Sigmoid colon (tissue), 7 donors: ENCODE results near the gene CAMTA1. TPM values are rescaled to one million over a fixed set of nuclear protein-coding genes. Genes with fewer than 3 reads are reported as not detected.

Experiments used
- DNase-seq: peaks from one replicate; pipeline ENCODE4 v3.0.0-alpha.2; 2019
- H3K27ac ChIP-seq, 4 donors: fragments of 200-600 bp; sonication (generic); one replicate each; pipeline ENCODE4 v1.5.1; 2016 to 2019; ENCODE audit warnings: mild to moderate bottlenecking in 1 of 4
- H3K27me3 ChIP-seq, 3 donors: fragments of 200-600 bp; sonication (generic); one replicate each; pipeline ENCODE4 v1.5.1; 2019; ENCODE audit warnings: mild to moderate bottlenecking in 1 of 3
- H3K36me3 ChIP-seq, 4 donors: fragments of 200-600 bp; sonication (generic); one replicate each; pipeline ENCODE4 v1.5.1; 2016 to 2019
- H3K4me1 ChIP-seq, 4 donors: fragments of 200-600 bp; sonication (generic); one replicate each; pipeline ENCODE4 v1.5.1; 2017 to 2019
- H3K4me3 ChIP-seq, 4 donors: fragments of 200-600 bp; sonication (generic); one replicate each; pipeline ENCODE4 v1.5.1; 2017 to 2019; ENCODE audit warnings: mild to moderate bottlenecking in 2 of 4, moderate library complexity in 1 of 4
- H3K9me3 ChIP-seq, 4 donors: fragments of 200-600 bp in 3 of 4; sonication (generic) in 3 of 4; one replicate each; pipeline versions ENCODE4 v1.5.1 to v1.6.1; 2013 to 2019
- EP300 ChIP-seq, 4 donors: sonication (generic); formaldehyde crosslinking; IDR thresholded peaks; one replicate each; pipeline ENCODE4 v1.6.1; 2017; ENCODE audit warnings: antibody characterized with exemption in 4 of 4
- POLR2A ChIP-seq, 2 donors: fragments of 450-650 bp; IDR thresholded peaks; one replicate each; pipeline ENCODE4 v1.6.1; 2016; ENCODE audit warnings: antibody characterized with exemption in 2 of 2, mild to moderate bottlenecking in 2 of 2, moderate library complexity in 2 of 2
- POLR2AphosphoS5 ChIP-seq, 4 donors: sonication (generic); formaldehyde crosslinking; IDR thresholded peaks; one replicate each; pipeline ENCODE4 v1.6.1; 2017; ENCODE audit warnings: antibody characterized with exemption in 4 of 4
- WGBS, 2 donors: extraction: QIAGEN DNeasy Blood & Tissue Kit; methylation state at CpG; one replicate each; pipeline ENCODE4 v1.1.7; 2013; 5-methylcytosine and 5-hydroxymethylcytosine counted together
- intact Hi-C: fragments of 100-400 bp; cut with DNase I; formaldehyde crosslinking; loops from one replicate; pipeline ENCODE4 v1.15.1; 2023
- polyA plus RNA-seq, 3 donors: library from polyadenylated mRNA; stranded (reverse); fragments of 200-250 nt; gene quantifications; one replicate each; pipeline ENCODE4 v1.2.3, GENCODE V29; 2013
- total RNA-seq, 4 donors: library from RNA; depleted of rRNA; stranded (reverse); fragments of >200 nt; gene quantifications; one replicate each; pipeline ENCODE4 v1.1.0, GENCODE V29; 2016
- TF ChIP-seq, protein P1 (sequence below), 4 experiments: fragments of 450-650 bp in 3 of 4; fragments of 200-600 bp in 1 of 4; IDR thresholded peaks; one replicate each; pipeline ENCODE4 v1.5.1; 2016 to 2019; ENCODE audit warnings: antibody characterized with exemption in 4 of 4, mild to moderate bottlenecking in 3 of 4, moderate library complexity in 2 of 4
- donor health status: healthy with polysubstance abuse.
- donor health status: Bipolar disorder and iron deficiency.
- donor health status: healthy.

The CAMTA1 gene
- total and polyA plus RNA-seq, 7 donors, result 97.9 to 196 (median 177) TPM

DNA sequence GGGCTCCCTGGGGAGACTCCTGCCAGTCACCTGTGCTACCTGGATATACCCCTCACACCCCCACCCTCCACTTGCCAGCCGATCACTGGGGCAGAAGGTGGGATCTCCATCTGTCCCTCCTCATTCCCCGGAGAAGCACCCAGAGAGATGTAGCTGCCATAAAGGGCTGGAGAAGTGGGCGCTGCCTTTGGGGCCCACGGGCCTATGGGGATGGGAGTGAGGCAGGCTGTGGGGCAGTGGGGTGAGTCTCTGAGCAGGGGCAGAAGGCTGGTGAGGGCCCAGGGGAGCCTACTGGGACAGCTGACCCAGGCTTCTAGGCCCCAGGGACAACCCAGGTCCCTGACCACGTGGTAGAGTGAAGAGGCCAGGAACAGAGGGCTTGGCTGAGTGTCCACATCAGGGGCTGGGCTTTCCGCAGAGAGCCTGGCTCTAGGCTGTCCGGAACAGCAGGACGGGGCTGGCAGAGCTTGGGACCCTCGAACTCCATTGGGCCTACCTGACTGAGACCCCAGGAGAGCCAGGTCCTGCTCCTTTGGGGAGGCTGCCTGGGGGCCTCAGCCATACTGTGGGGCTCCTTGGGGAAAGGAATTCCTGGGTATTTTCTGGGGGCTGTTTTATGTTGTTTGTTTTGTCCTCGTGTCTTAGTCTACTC is 780.0 kb downstream of the CAMTA1 start:
- Histone ChIP-seq H3K27me3 (no peaks in the 10 kb centered on the region), H3K27ac (no peak overlapping the region), H3K4me3 (no peak overlapping the region), H3K36me3 (no peaks in the 10 kb centered on the region), H3K9me3 (no peaks in the 10 kb centered on the region), H3K4me1 (no peaks in the 10 kb centered on the region)
- intact Hi-C loops, result no loop called here
- no peak for DNase-seq
- TF ChIP-seq POLR2AphosphoS5 (IDR thresholded peaks at IDR 0.05), result no peak
- TF ChIP-seq EP300 (IDR thresholded peaks at IDR 0.05), result no peak
- TF ChIP-seq, protein P1, sequence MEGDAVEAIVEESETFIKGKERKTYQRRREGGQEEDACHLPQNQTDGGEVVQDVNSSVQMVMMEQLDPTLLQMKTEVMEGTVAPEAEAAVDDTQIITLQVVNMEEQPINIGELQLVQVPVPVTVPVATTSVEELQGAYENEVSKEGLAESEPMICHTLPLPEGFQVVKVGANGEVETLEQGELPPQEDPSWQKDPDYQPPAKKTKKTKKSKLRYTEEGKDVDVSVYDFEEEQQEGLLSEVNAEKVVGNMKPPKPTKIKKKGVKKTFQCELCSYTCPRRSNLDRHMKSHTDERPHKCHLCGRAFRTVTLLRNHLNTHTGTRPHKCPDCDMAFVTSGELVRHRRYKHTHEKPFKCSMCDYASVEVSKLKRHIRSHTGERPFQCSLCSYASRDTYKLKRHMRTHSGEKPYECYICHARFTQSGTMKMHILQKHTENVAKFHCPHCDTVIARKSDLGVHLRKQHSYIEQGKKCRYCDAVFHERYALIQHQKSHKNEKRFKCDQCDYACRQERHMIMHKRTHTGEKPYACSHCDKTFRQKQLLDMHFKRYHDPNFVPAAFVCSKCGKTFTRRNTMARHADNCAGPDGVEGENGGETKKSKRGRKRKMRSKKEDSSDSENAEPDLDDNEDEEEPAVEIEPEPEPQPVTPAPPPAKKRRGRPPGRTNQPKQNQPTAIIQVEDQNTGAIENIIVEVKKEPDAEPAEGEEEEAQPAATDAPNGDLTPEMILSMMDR (IDR thresholded peaks at IDR 0.05), result no peak
- TF ChIP-seq POLR2A (IDR thresholded peaks at IDR 0.05), result no peak
- 85 to 89% methylated on average over 10 of the region's 10 CpGs for WGBS, 2 donors

DNA sequence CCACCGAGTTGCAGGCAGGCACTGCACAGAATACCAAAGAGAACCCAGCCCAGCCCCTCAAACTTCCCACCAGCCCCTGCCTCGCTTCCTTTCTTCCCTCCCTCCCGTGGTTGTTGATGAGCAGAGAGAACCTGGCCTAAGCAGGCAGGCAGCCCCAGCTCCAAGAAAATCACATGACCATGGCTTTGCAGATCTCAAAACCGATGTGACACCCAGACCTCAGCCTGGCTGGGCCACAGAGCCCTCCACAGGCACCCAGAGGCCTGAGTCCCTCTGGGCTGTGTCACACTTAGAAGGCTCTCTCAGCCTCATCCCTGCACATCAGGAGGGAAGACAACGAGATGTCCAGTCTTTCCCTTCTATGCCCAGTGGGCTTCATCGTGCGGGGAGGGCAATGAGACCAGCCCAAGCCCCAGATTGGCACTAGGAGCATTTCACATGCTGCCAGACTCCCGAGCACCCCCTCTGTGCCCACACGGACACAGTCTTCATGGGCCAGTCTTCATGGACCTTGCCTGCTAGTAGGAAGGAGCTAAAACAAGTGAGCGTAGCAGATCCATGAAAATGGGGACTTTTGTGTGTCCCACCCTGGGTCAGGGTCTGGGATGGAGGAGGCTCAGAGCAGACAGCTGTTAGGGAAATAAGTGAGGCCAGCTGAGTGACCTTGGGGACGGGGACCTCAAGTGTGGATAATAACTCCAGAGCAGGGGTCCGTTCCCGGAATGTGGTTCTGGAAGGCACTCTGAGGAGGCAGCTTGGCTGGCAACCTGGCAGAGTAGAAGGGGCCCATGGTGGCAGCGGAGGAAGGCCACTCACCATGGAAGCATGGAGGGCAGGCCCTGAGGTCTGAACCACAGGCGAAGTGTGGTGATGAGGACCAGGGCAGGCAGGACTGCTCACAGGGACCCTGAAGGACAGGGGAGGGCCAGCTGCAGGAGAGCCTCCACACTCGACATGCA is 781.4 kb downstream of the CAMTA1 start:
- no peaks in the 10 kb centered on the region for H3K36me3 ChIP-seq
- H3K4me3 ChIP-seq, result no peak overlapping the region
- no peak for DNase-seq
- intact Hi-C loops, result no loop called here
- no peaks in the 10 kb centered on the region for H3K4me1 ChIP-seq
- 86 to 89% methylated on average over 16 of the region's 16 CpGs for WGBS, 2 donors
- TF ChIP-seq POLR2AphosphoS5 (IDR thresholded peaks at IDR 0.05), result no peak
- H3K27ac ChIP-seq, result no peak overlapping the region
- H3K9me3 ChIP-seq, result no peaks in the 10 kb centered on the region
- no peaks in the 10 kb centered on the region for H3K27me3 ChIP-seq

DNA sequence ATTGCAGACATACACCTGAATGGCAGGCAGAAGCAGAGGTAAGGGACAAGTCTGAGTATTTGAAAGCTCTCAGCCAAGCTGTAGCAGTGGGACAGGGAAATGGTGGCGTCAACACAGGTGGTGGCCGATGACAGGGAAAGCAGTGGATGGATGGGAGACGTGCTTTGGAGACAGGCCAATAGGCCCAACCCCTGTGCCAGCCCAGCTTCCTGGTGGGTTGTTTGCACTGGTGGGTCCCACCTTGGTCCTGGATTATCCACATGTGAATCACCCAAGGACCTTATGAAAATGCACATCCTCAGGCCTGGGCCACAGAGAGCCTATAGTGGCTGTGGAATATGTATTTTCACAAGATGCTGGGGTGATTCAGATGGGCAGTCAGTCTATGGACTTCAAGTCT is 782.1 kb downstream of the CAMTA1 start:
- intact Hi-C loops, result no loop called here
- H3K4me1 ChIP-seq, result no peaks in the 10 kb centered on the region
- DNase-seq, result no peak
- no peaks in the 10 kb centered on the region for H3K36me3 ChIP-seq
- no peaks in the 10 kb centered on the region for H3K9me3 ChIP-seq
- no peak overlapping the region for H3K4me3 ChIP-seq
- no peak for TF ChIP-seq POLR2AphosphoS5 (IDR thresholded peaks at IDR 0.05)
- no peak for TF ChIP-seq POLR2A (IDR thresholded peaks at IDR 0.05)
- TF ChIP-seq, protein P1 (IDR thresholded peaks at IDR 0.05), result no peak
- TF ChIP-seq EP300 (IDR thresholded peaks at IDR 0.05), result no peak
- H3K27ac ChIP-seq, result no peak overlapping the region
- WGBS, 2 donors, result 69 to 88% methylated on average over 3 of the region's 3 CpGs
- H3K27me3 ChIP-seq, result no peaks in the 10 kb centered on the region

DNA sequence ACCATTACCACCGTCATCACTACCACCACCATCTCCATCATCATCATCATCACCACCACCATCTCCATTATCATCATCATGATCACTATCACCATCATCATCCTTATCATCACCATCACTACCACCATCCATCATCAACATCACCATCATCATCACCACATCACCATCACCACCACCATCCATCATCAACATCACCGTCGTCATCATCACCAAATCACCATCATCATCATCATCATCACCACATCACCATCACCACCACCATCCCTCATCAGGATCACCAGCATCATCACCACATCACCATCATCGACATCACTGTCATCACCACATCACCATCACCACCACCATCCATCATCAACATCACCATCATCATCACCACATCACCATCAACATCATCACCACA is 782.8 kb downstream of the CAMTA1 start:
- no peaks in the 10 kb centered on the region for H3K27me3 ChIP-seq
- WGBS, 2 donors, result 82 to 96% methylated on average over 4 of the region's 4 CpGs
- no peak for DNase-seq
- H3K27ac ChIP-seq, result no peak overlapping the region
- no peaks in the 10 kb centered on the region for H3K9me3 ChIP-seq
- H3K4me1 ChIP-seq, result no peaks in the 10 kb centered on the region
- H3K4me3 ChIP-seq, result no peak overlapping the region
- TF ChIP-seq POLR2A (IDR thresholded peaks at IDR 0.05), result no peak
- intact Hi-C loops, result no loop called here
- no peaks in the 10 kb centered on the region for H3K36me3 ChIP-seq

DNA sequence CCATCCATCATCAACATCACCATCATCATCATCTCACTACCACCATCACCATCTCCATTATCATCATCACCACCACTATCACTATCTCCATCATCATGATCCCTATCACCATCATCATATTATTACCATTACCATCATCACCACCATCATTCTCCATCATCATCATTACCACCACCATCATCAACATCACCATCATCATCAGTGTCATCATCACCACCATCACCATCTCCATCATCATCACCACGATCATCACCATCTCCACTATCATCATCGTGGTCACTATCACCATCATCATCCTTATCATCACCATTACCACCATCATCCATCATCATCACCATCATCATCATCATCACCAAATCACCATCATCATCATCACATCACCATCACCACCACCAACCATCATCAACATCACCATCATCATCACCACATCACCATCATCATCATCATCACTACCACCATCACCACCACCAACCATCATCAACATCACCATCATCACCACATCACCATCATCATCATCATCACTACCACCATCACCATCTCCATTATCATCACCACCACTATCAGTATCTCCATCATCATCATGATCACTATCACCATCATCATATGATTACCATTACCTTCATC is 783.8 kb downstream of the CAMTA1 start:
- no peaks in the 10 kb centered on the region for H3K36me3 ChIP-seq
- no peak overlapping the region for H3K27ac ChIP-seq
- H3K9me3 ChIP-seq, result no peaks in the 10 kb centered on the region
- DNase-seq, result no peak
- TF ChIP-seq, protein P1 (IDR thresholded peaks at IDR 0.05), result no peak
- TF ChIP-seq POLR2A (IDR thresholded peaks at IDR 0.05) (no peak), EP300 (IDR thresholded peaks at IDR 0.05) (no peak), POLR2AphosphoS5 (IDR thresholded peaks at IDR 0.05) (no peak)
- WGBS, 2 donors, result 91 to 96% methylated on average over 2 of the region's 2 CpGs
- H3K27me3 ChIP-seq, result no peaks in the 10 kb centered on the region
- H3K4me1 ChIP-seq, result no peaks in the 10 kb centered on the region
- intact Hi-C loops, result no loop called here
- H3K4me3 ChIP-seq, result no peak overlapping the region
